ENCODE measurements around the gene ARHGEF10L.

GRCh38 chr1:17516303-17517214, 22.9 kb upstream of the ARHGEF10L start:
- TF ChIP-seq POLR2A (IDR thresholded peaks at IDR 0.05) (no peak), CTCF (IDR thresholded peaks at IDR 0.05) (peak in 1 of 7 experiments; percentile 1)
